ENCODE results near the gene MRPS15. TPM values are rescaled to one million over a fixed set of nuclear protein-coding genes. Genes with fewer than 3 reads are reported as not detected.

Gene MRPS15
- total RNA-seq, 1 donor from 2014 or later: 47.4 TPM

- DNase-seq (ENCODE audit: low spot score): no peak
Observed at GRCh38 chr1:36420409-36420808, 43.8 kb downstream of the MRPS15 start.

GRCh38 chr1:36419569-36419968, 44.6 kb downstream of the MRPS15 start:
- no peak for DNase-seq (ENCODE audit: low spot score)

GRCh38 chr1:36419140-36419539, 45.0 kb downstream of the MRPS15 start:
- no peak for DNase-seq (ENCODE audit: low spot score)

- no peak for DNase-seq (ENCODE audit: low spot score)
Observed at GRCh38 chr1:36417931-36418330, 46.3 kb downstream of the MRPS15 start.

- no peak for DNase-seq (ENCODE audit: low spot score)
Observed at GRCh38 chr1:36415661-36416326, 48.4 kb downstream of the MRPS15 start.

GRCh38 chr1:36414384-36414783, 49.8 kb downstream of the MRPS15 start:
- no peak for DNase-seq (ENCODE audit: low spot score)

GRCh38 chr1:36411674-36412648, 52.2 kb downstream of the MRPS15 start:
- DNase-seq (ENCODE audit: low spot score): peak; percentile 28

- DNase-seq (ENCODE audit: low spot score): no peak
Observed at GRCh38 chr1:36408479-36408878, 55.7 kb downstream of the MRPS15 start.

GRCh38 chr1:36406440-36406839, 57.7 kb downstream of the MRPS15 start:
- no peak for DNase-seq (ENCODE audit: low spot score)

Other genes starting within 250 kb of the MRPS15 start
- 81.1 TPM for gene THRAP3, start 239.9 kb downstream of the MRPS15 start, total RNA-seq
- 12.1 TPM for gene SH3D21, start 158.0 kb downstream of the MRPS15 start, total RNA-seq
- gene EVA1B, start 140.7 kb downstream of the MRPS15 start, total RNA-seq: 30.3 TPM
- gene STK40, start 78.5 kb downstream of the MRPS15 start, total RNA-seq: 61.2 TPM
- 41.3 TPM for gene LSM10, start 66.5 kb downstream of the MRPS15 start, total RNA-seq
- gene OSCP1, start 13.9 kb downstream of the MRPS15 start, total RNA-seq: 17.1 TPM
- gene CSF3R, start 18.5 kb upstream of the MRPS15 start, total RNA-seq: 13.2 TPM

All from mucosa of gallbladder (tissue), 1 donor.